Measurements from ENCODE around the gene LCN12.

Gene LCN12

GRCh38 chr9:136963751-136964150 is 11.7 kb downstream of the LCN12 start:
- DNase-seq = no peak
- intact Hi-C loops (cut with DNase I) = no loop called here

GRCh38 chr9:136964171-136964689 is 12.2 kb downstream of the LCN12 start:
- intact Hi-C loops (cut with DNase I) = no loop called here
- no peak for DNase-seq

- intact Hi-C loops (cut with DNase I) = no loop called here
- DNase-seq = no peak
Observed at GRCh38 chr9:136964833-136965422, 12.9 kb downstream of the LCN12 start.

DNA sequence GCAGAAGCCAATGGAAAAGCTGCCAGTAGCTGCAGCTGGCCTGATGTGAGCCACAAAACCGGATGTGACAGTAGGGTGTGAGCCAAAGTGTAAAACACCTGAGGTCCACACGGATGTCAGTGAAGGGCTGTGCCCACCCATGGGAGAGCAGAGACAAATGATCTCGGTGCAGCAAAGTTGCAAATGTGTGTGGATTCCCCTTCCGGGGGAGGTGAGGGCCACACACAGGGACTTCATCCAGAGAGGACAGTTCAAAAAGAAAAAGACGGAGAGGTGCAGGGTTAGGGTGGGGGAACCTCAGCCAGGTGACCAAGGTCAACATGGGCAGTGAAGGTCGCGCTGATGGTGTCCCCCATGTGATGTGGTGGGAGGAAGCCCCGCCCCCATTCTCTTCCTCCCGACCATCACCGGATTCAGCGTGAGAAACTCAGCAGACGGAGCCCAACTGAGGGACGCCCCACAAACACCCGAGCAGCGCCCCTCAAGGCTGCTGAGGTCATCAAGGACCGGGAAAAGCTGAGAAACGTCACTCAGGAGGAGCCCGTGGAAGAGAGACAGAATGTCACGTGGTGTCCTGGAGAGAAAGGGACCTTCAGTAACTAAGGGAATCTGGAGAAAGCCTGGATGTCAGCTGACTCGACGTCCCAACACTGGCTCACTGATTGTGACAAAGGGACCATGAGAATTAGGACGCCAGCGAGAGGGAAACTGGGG is 13.9 kb downstream of the LCN12 start:
- DNase-seq = peak in 41 of 42 donors; percentile 49 to 91 (median 77)
- intact Hi-C loops (cut with DNase I) = no loop called here

DNA sequence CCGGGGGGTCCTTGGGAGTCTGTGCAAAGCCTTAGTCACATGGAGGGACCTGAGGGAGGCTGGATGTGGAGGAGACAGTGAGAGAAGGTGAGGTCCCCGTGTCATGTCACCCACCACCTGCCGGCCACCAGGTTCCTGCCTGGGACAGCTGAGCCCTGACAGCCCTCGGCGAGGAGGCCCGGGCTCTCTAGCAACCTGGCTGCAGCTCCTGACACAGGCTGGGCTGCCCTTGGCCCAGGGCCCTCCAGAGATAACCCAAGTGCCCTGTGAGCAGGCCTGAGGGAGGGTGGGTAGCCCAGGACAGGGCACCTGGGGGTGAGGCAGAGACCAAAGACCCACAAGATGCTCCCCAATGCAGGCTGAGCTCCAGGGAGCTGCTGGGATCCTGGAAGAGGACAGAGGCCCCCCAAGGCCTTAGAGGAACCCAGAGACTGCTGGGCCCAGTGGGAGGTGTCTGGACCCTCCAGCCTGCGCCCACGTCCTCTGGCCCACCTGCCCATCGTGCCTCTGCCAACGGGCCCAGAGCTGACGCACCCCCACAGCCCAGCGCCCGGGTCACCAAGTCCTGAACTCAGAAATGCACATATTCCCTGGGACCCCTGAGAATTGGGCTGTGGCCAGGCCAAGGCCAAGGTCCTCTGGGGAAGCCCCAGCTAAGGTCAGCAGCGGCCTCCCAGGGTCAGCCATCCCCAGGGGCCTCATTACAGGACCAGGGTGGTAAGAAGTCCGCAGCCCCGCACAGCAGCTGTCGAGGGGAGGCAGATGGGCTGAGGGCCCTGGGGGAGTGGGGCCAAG is 16.5 kb downstream of the LCN12 start:
- intact Hi-C loops (cut with DNase I) = no loop called here
- no peak for DNase-seq

DNA sequence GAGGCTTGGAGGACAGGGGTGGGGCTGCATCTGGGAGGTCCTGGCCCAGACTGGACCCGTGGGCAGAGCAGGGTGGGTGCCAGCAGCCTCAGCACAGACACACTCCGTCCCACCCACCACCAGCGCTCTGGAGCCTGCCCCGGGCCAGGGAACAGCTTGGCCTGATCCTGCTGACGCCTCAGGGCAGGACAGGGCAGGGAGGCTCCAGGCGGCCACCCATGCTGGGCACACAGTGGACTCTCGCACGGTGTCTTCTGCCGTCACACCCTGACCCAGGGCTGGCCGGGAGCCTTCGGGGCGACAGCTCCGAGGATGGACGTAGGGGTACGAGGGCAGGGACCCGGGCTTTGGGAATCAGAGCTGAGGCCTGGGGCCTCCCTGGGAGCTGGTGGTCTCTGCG is 17.1 kb downstream of the LCN12 start:
- intact Hi-C loops (cut with DNase I) = no loop called here

DNA sequence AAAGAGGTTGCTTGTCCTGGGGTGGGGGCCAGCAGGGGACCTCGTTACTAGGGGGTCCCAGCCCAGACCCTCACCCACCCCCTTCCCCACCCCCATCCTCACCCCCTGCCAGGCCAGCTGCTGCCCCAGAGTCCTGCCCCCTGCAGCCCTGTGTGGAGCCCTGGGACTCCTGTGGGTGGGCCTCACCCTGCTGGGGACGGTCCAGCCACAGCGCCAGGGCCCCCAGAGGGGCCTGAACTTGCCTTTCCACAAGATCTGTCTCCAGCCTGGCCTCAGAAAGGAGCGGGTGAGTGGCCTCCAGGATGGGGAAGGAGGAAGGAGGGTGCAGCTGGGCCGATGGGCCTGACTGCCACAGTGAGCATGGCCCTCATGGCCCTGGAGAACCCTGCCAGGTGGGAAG is 17.7 kb downstream of the LCN12 start:
- no peak for DNase-seq
- intact Hi-C loops (cut with DNase I) = no loop called here

More for the DNA sequence above, 17.1 kb downstream of the LCN12 start:
- no peak for DNase-seq

- intact Hi-C loops (cut with DNase I) = no loop called here
- DNase-seq = no peak
Observed at GRCh38 chr9:136970361-136970760, 18.3 kb downstream of the LCN12 start.

- no peak for DNase-seq
- intact Hi-C loops (cut with DNase I) = no loop called here
Observed at GRCh38 chr9:136971746-136972145, 19.7 kb downstream of the LCN12 start.

- DNase-seq = no peak
- intact Hi-C loops (cut with DNase I) = no loop called here
Observed at GRCh38 chr9:136972335-136972734, 20.3 kb downstream of the LCN12 start.

DNA sequence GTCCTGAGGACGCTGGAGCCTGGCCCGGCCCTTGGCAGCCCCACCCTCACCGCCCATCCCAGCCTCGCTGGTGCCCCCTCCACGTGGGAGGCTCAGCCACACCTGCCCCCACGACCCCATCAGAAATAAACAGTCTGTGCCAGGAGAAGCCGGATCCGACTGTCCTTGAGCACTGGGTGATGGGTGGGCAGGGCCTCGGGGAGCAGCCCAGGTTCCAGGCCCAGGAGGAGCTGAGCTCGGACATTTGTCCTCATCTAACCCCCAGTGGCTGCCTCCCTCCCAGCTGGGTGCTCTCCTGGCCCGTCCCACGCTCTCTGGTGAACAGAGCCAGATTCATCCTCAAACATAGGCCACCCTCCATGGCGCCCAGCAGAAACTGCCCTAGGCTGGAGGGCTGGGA is 20.7 kb downstream of the LCN12 start:
- intact Hi-C loops (cut with DNase I) = no loop called here

DNA sequence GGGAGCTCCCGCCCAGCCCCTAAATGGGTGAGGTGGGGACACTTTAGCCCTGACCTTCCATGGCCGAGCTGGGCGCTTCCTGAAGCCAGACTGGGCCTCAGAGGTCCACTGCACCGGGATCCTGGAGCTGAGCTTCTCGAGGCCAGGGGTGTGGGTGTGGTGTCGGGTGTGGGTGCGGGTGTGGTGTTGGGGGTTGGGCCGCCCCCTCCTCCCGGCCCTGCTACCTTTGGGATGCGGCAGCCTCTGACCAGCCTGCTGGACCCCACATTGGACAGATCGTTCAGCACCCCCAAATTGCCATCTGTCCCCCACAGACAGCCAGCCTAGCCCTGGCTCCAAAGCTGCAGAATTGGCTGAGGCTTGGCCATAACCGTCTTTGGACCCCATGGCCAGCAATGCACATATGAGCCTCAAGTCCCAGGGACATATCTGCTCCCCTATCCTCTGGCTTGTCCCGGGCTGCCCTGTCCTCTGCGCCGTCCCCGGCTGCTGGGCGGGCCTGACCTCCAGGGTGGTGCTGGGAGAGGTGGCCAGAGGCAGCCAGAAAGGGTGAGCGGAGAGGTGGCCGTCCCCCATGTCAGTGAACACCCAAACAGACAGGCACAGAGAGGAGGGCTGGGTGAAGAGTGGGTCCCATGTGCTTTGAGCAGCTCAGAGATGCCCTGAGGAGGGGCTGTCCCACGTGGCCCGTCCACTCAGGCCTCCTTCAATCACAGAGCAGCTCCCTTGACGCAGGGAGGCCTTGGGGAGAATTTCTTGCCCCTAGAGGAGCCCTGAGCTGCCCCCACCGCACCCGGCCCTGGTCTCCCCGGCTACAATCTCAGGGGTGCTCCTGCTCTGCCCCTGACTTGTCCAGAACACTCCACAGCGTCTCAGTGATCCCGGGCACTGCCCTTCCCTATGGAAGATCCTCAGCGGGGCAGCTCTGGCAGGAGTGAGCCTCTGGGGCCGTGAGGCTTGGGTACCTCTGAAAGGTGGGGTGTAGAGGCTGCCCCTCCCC is 21.8 kb downstream of the LCN12 start:
- intact Hi-C loops (cut with DNase I) = no loop called here
- no peak for DNase-seq

More for the DNA sequence above, 20.7 kb downstream of the LCN12 start:
- DNase-seq = no peak

GRCh38 chr9:136974817-136975535 is 22.9 kb downstream of the LCN12 start:
- intact Hi-C loops (cut with DNase I) = loop anchor here (5.0 kb wide), 1 partner anchor 33 kb away; the partner anchor contains the start of gene FBXW5
- no peak for DNase-seq

- peak; percentile 67 to 95 (median 88) for DNase-seq
- intact Hi-C loops (cut with DNase I) = loop anchor here (5.0 kb wide), 1 partner anchor 33 kb away; the partner anchor contains the start of gene FBXW5
Observed at GRCh38 chr9:136975644-136976043, 23.6 kb downstream of the LCN12 start.

- intact Hi-C loops (cut with DNase I) = loop anchor here (5.0 kb wide), 1 partner anchor 35 kb away; the partner anchor contains the start of gene FBXW5
- peak; percentile 92 to 99 (median 97) for DNase-seq
Observed at GRCh38 chr9:136977223-136977622, 25.1 kb downstream of the LCN12 start, which contains the start of gene PTGDS. TSS of gene PTGDS (plus strand) at chr9:136977504. CDS start at chr9:136977579, 75 bp downstream.

DNA sequence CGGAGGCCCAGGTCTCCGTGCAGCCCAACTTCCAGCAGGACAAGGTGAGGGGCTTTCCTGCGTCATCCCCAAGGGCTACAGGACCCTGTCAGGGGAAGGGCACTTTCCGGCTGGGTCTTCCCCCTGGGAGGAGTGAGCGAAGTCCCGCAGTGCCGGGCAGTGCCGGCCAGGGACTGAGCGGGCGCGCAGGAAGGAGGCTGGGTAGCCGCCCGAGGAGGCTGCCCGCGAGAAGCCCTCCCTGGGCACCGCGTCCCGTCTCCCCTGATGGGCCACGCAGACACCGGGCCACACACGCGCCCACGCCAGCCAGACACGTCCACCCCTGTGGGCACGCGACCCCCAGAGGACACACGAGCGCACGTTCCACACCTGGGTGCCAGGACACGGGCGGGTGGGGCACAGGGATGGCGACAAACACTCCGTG is 25.6 kb downstream of the LCN12 start:
- peak in 2 of 42 donors; percentile 16 to 36 for DNase-seq
- intact Hi-C loops (cut with DNase I) = loop anchor here (5.0 kb wide), 1 partner anchor 35 kb away; the partner anchor contains the start of gene FBXW5

DNA sequence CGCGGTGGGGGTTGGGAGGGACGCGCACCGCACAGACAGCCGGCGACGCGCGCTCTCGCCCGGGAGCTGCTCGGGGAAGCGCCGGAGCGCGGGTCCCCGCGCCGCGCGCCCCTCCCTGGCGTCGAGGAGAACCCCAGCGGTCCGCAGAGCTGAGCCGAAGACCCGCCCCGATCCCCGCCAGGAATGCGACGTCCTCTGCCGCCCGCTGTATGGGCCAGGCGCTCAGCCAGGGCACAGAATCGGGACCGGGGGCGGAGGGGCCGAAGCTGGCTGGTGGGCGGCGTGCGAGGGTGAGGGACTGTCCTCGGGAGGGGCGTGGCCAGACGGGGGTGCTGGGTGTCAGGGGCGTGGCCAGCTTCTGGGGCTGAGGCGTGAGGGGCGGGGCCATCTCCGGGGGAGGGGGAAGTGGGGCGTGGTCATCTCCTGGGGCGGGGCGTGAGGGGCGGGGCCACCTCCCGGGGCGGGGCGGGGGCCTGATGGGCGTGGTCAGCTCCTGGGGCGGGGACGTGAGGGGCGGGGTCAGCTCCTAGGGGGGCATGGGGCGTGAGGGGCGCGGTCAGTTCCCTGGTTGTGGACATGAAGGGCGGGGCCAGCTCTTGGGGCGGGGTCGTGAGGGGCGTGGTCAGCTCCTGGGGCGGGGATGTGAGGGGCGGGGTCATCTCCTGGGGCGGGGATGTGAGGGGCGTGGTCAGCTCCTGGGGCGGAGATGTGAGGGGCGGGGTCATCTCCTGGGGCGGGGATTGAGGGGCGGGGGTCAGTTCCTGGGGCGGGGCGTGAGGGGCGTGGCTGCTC is 26.2 kb downstream of the LCN12 start:
- intact Hi-C loops (cut with DNase I) = loop anchor here (5.0 kb wide), 1 partner anchor 36 kb away; the partner anchor contains the start of gene FBXW5

More for the DNA sequence above, 26.2 kb downstream of the LCN12 start:
- peak; percentile 84 to 98 (median 92) for DNase-seq

Data from head of caudate nucleus (tissue), 42 donors.